GM18520 (cell line): ENCODE measurements around the gene TP63.

Experiments
- ATAC-seq: cut with Tn5 transposase; IDR thresholded peaks from one replicate; pipeline ENCODE4 v1.9.1; 2021; ENCODE audit not compliant: unreplicated experiment

Gene TP63

DNA sequence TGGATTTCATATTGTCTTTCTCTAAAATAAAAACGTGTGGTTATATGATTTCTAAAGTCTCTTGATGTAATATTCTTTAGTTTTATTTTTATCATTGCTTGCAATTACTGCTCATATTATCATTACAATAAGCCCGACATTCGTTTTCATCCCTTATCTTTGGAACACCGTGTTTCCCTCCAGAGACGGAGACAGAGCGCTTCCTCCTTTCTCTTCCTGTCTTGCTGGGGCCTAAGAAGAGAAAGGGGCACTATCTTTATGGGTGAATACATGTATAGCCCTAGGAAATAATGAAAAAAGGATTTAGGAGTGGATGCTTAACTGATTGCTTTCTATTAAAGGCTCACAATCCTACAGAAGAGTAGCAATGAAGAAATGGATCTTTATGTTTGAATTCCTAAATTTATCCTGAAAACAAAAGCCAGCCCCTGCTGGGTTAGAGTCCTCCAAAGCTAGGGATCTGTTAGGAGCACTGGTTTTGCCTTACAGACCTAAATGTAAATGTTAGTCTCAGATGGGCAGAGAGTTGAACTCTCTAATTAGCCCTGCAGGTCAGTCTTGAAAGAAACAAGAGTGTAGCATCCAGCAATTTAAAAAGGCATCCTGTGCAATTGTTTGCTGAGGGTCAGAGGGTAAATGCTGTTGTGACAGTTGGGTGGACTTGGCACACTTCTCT lies 145.1 kb downstream of the TP63 start:
- no peak for ATAC-seq

DNA sequence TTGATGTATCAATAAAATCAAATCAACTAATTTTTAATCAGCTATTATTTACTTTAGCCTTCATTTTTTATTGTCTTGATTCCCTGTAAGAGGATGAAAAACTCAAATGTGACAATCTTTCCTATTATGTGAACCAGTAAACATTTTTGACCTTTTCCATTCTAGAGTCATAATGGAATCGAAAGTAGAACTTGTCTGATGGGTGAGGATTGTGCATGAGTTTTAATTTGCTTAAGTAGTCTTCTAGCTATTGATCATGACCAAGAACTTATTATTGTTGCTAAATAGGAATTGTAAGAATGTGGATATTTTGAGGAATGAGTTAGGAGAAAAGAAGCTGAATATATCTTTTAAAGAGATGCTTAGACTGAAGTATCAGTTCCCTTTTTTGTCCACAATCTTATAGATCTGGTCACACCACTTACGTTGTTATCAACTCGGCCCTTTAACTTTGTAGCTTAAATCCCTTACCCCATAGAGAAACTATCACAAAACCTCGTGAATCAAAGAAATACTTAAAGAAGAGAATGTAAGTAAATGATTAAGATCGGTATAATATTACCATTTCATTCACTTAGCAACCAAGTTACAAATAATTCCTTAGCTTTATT lies 147.3 kb downstream of the TP63 start:
- ATAC-seq: no peak

DNA sequence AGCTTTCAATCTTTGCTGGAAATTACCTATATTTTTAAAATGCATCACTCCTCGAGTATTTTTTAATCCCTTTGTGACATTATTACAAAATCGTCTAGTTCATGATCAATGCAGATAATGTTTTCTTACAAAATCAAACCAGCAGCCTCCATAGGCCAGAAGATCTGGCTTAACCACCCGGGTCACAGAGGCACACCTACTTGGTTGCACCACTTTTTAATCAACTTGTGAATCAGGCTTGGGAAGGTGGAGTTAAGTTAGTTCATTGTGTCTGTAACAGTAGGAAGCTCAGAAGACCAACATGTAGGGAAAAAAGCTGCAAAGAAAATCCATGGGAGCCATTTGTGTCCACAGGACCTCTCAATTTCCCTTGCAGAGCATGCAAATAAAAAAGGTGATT lies 148.0 kb downstream of the TP63 start:
- no peak for ATAC-seq

DNA sequence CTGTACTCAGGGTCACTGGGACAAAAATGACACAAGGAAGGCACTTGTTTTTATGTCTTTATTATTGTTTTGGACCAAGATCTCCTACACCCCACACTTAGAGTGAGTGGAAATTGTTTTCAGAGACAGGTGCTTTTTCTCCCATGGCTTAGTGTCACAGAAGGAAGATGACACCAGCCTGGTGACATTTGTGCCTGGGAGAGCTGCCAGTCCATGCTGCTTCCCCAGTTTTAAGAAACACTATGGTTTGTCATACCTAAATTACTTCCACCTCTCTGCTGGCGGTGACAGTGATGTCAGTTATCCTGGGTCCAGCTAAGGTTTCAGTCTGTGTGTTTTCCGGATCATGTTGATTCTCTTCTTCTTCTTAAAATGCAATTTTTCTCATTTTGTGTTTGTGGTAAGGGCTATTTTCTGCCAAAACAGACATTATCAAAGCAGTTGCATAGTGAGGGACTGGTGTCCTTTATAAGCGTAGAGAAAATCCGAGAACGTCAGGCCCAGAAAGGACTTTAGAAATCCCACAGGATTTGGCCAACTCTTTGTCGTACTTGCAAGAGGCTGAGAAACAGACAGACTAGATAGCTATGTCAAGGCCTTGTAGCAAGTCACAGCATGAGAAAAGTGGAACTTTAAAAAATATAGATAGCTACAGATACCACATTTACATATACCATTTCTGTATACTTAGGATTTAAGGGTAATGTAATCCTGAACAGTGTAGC lies 149.5 kb downstream of the TP63 start:
- ATAC-seq: no peak

GRCh38 chr3:189781415-189781814 lies 150.2 kb downstream of the TP63 start:
- no peak for ATAC-seq

DNA sequence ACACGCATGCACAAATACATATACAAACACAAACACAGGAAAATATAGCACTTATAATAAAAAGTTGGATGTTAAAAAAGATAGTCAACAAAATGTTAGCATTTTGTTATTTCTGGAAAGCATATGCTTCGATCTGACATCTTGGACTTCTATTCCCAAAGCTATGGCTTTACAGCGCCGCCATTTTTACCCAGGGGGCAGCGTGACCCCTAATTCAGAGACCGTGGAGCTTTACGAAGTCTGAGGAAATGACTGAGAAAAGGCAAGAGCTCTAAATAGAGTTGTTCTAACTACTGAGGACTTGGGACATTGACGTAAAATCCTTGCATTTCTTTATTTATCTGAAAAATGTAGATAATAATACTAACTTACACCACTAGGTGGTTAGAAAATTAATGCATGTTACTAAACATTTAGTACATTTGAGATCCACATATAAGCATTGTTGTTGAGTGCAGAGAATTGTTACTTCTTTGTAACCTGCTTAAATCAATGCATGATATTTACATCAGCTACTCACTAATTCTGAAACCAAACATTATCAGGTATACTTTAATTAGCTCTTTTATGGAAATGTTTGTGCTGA lies 155.4 kb downstream of the TP63 start:
- ATAC-seq: no peak

- no peak for ATAC-seq
These were observed 156.0 kb downstream of the TP63 start for GRCh38 chr3:189787191-189787590.

DNA sequence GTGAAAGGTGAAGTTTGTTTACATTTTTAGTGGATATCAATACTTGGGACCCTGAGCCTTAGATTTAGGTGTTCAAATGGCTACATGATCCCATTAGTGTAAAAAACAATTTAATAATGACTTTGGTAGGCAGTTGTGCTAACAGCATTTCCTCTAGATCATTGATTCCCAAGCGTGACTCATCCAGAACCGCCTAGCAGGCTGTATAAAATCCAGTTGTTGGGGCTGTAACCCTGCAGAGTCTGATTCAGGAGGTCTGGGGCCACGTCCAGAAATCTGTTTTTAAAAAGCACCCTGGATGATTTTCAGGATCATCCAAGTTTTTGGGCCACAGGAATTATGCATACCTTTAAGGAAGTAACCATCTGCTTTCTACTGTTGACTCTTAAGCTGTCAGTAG lies 156.4 kb downstream of the TP63 start:
- no peak for ATAC-seq

GRCh38 chr3:189789432-189789831 lies 158.2 kb downstream of the TP63 start:
- no peak for ATAC-seq

DNA sequence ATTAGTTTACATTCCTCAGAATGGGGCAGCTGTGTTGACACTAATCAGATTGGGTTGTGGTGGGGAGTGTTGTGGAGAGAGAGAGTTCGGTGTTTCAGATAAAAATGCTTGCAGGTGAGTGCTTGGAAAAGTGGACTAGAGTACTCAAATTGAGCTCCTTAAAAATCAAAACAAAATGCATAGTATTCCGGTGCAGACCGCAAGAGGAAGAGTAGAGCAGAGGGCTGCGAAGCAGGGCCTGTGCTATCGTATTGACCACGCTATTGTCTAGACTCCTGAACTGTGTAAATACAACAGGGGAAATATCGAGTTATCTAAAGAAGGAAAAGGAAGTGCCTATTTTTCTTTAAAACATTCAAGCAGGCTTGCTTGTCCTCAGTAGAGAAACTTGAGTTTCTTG lies 159.5 kb downstream of the TP63 start:
- ATAC-seq: no peak

GRCh38 chr3:189792046-189792929 lies 161.1 kb downstream of the TP63 start:
- ATAC-seq: no peak

DNA sequence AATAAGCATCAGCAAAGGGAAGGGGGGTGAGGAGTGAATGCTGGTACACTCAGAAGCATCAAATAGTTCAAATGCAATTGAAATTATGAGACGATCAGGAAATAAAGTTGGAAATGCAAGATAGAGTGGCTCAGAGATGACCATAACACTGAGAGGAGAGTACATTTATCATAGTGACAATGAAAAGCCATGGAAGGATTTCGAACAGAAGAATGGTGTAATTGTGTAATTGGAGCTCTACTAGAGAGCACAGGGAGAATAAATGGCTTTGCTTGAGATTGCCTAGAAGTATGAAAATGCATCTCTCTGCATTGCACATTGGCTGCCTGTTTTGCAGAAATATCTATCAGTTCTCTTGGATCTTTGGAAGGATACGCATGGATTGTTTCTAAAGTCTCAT lies 163.3 kb downstream of the TP63 start:
- no peak for ATAC-seq

- no peak for ATAC-seq
These were observed 166.0 kb downstream of the TP63 start for GRCh38 chr3:189797103-189797750.

- ATAC-seq: no peak
These were observed 168.2 kb downstream of the TP63 start for GRCh38 chr3:189799366-189799765.

- ATAC-seq: no peak
These were observed 169.2 kb downstream of the TP63 start for GRCh38 chr3:189800436-189800835.

- no peak for ATAC-seq
These were observed 172.1 kb downstream of the TP63 start for GRCh38 chr3:189803254-189803653.

DNA sequence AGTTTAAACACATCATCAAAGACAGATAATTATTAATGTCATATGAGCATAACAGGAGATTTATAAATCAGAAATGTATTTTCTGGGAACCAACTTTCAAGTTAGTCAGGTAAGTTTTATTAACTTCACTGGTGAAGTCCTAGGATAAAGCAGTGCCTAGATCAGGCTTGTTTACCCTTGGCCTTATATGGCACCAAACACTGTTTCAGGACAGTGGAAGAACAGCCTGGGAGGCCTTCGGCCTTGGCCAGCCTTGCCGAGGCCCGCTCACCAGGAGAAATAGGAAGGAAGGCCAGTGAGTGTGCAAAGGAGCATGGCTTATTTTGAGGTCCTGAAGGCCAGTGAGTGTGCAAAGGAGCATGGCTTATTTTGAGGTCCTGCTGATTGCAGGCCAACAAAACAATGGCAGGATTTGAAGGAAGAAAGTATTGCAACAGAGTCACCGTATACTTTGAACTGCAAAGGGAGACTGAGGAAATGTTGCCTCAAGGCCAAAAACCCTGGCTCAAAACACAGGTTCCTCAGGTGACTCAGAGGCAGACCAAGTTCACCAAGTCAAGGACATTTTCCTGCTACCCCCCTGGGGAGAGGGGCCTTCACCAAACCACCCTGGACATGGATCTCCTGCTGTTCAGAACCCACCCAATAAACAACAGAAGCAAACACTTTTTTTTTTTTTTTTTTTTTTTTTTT lies 174.3 kb downstream of the TP63 start:
- no peak for ATAC-seq

DNA sequence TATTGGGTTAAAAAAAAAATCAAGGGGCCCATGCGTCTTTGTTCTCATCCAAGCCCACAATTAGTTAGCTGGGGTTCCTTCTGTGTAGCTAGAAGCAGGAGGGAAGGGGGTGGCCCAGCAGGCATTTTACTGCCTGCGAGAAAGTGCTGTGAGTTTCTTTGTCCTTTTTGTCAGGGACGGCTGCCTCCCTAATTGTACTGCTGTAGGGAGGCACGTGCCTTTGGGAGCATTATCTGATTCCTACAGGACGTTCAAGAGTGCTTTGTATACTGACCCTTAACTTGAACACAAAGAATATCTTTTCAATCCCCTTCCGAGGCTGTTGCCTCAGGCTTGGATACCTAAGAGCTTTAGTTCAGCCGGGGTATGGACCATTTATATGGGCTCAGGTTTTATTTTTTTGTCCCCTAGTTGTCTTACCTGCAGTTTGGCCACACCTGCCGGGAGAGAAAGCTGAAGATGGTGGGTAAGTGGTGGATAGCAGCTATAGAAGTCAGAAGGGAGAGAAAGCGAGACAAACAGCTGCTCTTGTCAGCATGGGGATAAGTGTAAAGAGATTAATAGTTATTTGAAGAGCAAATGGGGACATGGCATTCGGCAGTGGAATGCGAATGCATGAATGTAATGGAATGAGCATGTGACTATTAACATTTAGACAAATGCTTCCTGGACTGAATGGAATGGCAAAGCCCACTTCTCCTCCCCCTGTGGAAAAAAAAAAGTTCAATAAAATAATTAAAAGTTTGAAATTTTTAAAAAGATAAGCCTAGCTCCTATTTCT lies 175.2 kb downstream of the TP63 start:
- ATAC-seq: no peak
